GM23338 (cell line): ENCODE results near the gene CGNL1.

Experiments
- CREB1 ChIP-seq: fragments of 250-450 bp; sonication (Bioruptor Pico); IDR thresholded peaks from 2 replicates; pipeline ENCODE4 v1.5.0; 2020; ENCODE audit warnings: low read depth, mild to moderate bottlenecking, moderate library complexity
- CTCF ChIP-seq, 2 experiments: fragments of 200-600 bp in 1 of 2; sonication (generic) in 1 of 2; conservative IDR thresholded peaks; 2 replicates each; pipeline versions ENCODE4 v1.5.1 to v1.6.1; 2016 to 2017; ENCODE audit warnings: antibody characterized with exemption in 2 of 2, low read depth in 2 of 2, mild to moderate bottlenecking in 2 of 2, moderate library complexity in 1 of 2
- EZH2 ChIP-seq: fragments of 200-600 bp; sonication (generic); IDR thresholded peaks from one replicate; pipeline ENCODE4 v1.8.0; 2017; ENCODE audit warnings: antibody characterized with exemption, mild to moderate bottlenecking, low read depth; ENCODE audit not compliant: unreplicated experiment
- POLR2AphosphoS5 ChIP-seq: IDR thresholded peaks from 2 replicates; pipeline ENCODE4 v1.6.1; 2016; ENCODE audit warnings: antibody characterized with exemption, low read depth

GRCh38 chr15:57455929-57456328 lies 79.6 kb downstream of the CGNL1 start:
- TF ChIP-seq CTCF (conservative IDR thresholded peaks at IDR 0.05; ENCODE audit: low read depth in 2 of 2) (no peak), EZH2 (no peak), POLR2AphosphoS5 (no peak), CREB1 (CRISPR knock-in tag) (no peak)
